Neural progenitor cell (in vitro differentiated cells): ENCODE data around the gene FUT2. TPM values are rescaled to one million over a fixed set of nuclear protein-coding genes. Genes with fewer than 3 reads are reported as not detected.

Source experiments
- DNase-seq: peaks from one replicate; pipeline ENCODE4 v3.0.0-alpha.2; 2016; ENCODE audit warnings: low spot score
- H2AFZ ChIP-seq: fragments of 200-600 bp; sonication (generic); replicated peaks from 2 replicates; pipeline ENCODE4 v1.6.1; 2016; ENCODE audit warnings: antibody characterized with exemption
- H3F3A ChIP-seq: fragments of 200-600 bp; sonication (generic); 2 replicates; pipeline ENCODE4 v1.6.1; 2016; ENCODE audit warnings: antibody characterized with exemption, low read depth
- H3K27ac ChIP-seq: fragments of 200-600 bp; sonication (generic); 2 replicates; pipeline ENCODE4 v1.5.1; 2016; ENCODE audit warnings: mild to moderate bottlenecking
- H3K27me3 ChIP-seq: fragments of 200-600 bp; sonication (generic); 2 replicates; pipeline ENCODE4 v1.6.1; 2016; ENCODE audit warnings: mild to moderate bottlenecking, moderate library complexity
- H3K36me3 ChIP-seq: fragments of 200-600 bp; sonication (generic); 2 replicates; pipeline ENCODE4 v1.5.1; 2016
- H3K4me1 ChIP-seq: fragments of 200-600 bp; sonication (generic); 2 replicates; pipeline ENCODE4 v1.6.1; 2016; ENCODE audit warnings: mixed run types
- H3K4me2 ChIP-seq: fragments of 200-600 bp; sonication (generic); 2 replicates; pipeline ENCODE4 v1.6.1; 2016
- H3K4me3 ChIP-seq: fragments of 200-600 bp; sonication (generic); 2 replicates; pipeline ENCODE4 v1.5.1; 2016
- H3K79me2 ChIP-seq: fragments of 200-600 bp; sonication (generic); 2 replicates; pipeline ENCODE4 v1.6.1; 2016; ENCODE audit warnings: low read depth
- H3K9ac ChIP-seq: fragments of 200-600 bp; sonication (generic); 2 replicates; pipeline ENCODE4 v1.6.1; 2016
- H3K9me3 ChIP-seq: fragments of 200-600 bp; sonication (generic); 2 replicates; pipeline ENCODE4 v1.5.1; 2016; ENCODE audit warnings: low read depth
- H4K20me1 ChIP-seq: fragments of 200-600 bp; sonication (generic); 2 replicates; pipeline ENCODE4 v1.6.1; 2016; ENCODE audit warnings: low read depth
- H3K27ac Mint-ChIP-seq: 3 replicates; pipeline ENCODE4 v1.8.0; 2021; ENCODE audit warnings: mixed read lengths
- H3K27me3 Mint-ChIP-seq: 2 replicates; pipeline ENCODE4 v1.8.0; 2022; ENCODE audit warnings: low read depth, mild to moderate bottlenecking, inconsistent platforms, moderate library complexity, mixed read lengths; ENCODE audit not compliant: insufficient read depth
- H3K36me3 Mint-ChIP-seq: 3 replicates; pipeline ENCODE4 v1.8.0; 2021; ENCODE audit warnings: mixed read lengths
- H3K4me1 Mint-ChIP-seq: 3 replicates; pipeline ENCODE4 v1.8.0; 2021; ENCODE audit warnings: mixed read lengths
- H3K4me3 Mint-ChIP-seq: 3 replicates; pipeline ENCODE4 v1.8.0; 2021; ENCODE audit warnings: mild to moderate bottlenecking, moderate library complexity, mixed read lengths
- H3K9me3 Mint-ChIP-seq: 3 replicates; pipeline ENCODE4 v1.8.0; 2020; ENCODE audit warnings: mixed read lengths
- CTCF ChIP-seq: fragments of 200-600 bp; sonication (generic); IDR thresholded peaks from 2 replicates; pipeline ENCODE4 v1.5.1; 2017; ENCODE audit warnings: antibody characterized with exemption, mild to moderate bottlenecking
- EZH2 ChIP-seq: fragments of 200-600 bp; sonication (generic); IDR thresholded peaks from 2 replicates; pipeline ENCODE4 v1.6.1; 2017; ENCODE audit warnings: antibody characterized with exemption, mild to moderate bottlenecking, moderate library complexity
- EZH2phosphoT487 ChIP-seq: fragments of 200-600 bp; sonication (generic); IDR thresholded peaks from 2 replicates; pipeline ENCODE4 v1.6.1; 2017; ENCODE audit warnings: antibody characterized with exemption
- total RNA-seq: library from RNA; depleted of rRNA; stranded (reverse); fragments of >200 nt; gene quantifications from 2 replicates; pipeline ENCODE4 v1.2.3, GENCODE V29; 2015; ENCODE audit warnings: low replicate concordance

FUT2 gene
- total RNA-seq, 1 donor from 2014 or later: 0.09 TPM

- DNase-seq: peak; percentile 100
- Mint-ChIP-seq H3K36me3 (peaks cover 2% of the 10 kb centered on the region), H3K4me3 (peak overlapping the region; percentile 92), H3K27ac (peak overlapping the region; percentile 79), H3K4me1 (peaks cover 42% of the 10 kb centered on the region), H3K9me3 (no peaks in the 10 kb centered on the region), H3K27me3 (peaks cover 5% of the 10 kb centered on the region)
- TF ChIP-seq EZH2: no peak
- no peak for TF ChIP-seq CTCF
- H3F3A ChIP-seq: peaks cover 39% of the 10 kb centered on the region
- peak overlapping the region; percentile 75 for H3K4me3 ChIP-seq
- peaks cover 18% of the 10 kb centered on the region for H3K4me1 ChIP-seq
- peak overlapping the region; percentile 66 for H2AFZ ChIP-seq
- no peaks in the 10 kb centered on the region for H3K36me3 ChIP-seq
- H4K20me1 ChIP-seq: no peaks in the 10 kb centered on the region
- peak overlapping the region; percentile 18 for H3K9ac ChIP-seq
- H3K4me2 ChIP-seq: peak overlapping the region; percentile 81
- H3K79me2 ChIP-seq: no peaks in the 10 kb centered on the region
- no peak overlapping the region for H3K27ac ChIP-seq
- no peaks in the 10 kb centered on the region for H3K27me3 ChIP-seq
- H3K9me3 ChIP-seq: no peaks in the 10 kb centered on the region
These were observed 18.3 kb downstream of the FUT2 start for GRCh38 chr19:48713864-48714755.

GRCh38 chr19:48714759-48715675 lies 19.2 kb downstream of the FUT2 start:
- no peak overlapping the region for H3K27ac ChIP-seq
- no peaks in the 10 kb centered on the region for H3K27me3 ChIP-seq
- no peak for DNase-seq
- H4K20me1 ChIP-seq: no peaks in the 10 kb centered on the region
- H3K9ac ChIP-seq: peak overlapping the region; percentile 18
- peaks cover 47% of the 10 kb centered on the region for H3K4me1 Mint-ChIP-seq
- H3K4me3 Mint-ChIP-seq: peak overlapping the region; percentile 79
- H3K9me3 ChIP-seq: no peaks in the 10 kb centered on the region
- H3K36me3 Mint-ChIP-seq: peaks cover 2% of the 10 kb centered on the region
- H3K27ac Mint-ChIP-seq: peak overlapping the region; percentile 79
- H3F3A ChIP-seq: peaks cover 41% of the 10 kb centered on the region
- no peak overlapping the region for H2AFZ ChIP-seq
- H3K4me3 ChIP-seq: peak overlapping the region; percentile 52
- no peaks in the 10 kb centered on the region for H3K79me2 ChIP-seq
- peak overlapping the region; percentile 81 for H3K4me2 ChIP-seq
- H3K27me3 Mint-ChIP-seq: peaks cover 8% of the 10 kb centered on the region
- no peaks in the 10 kb centered on the region for H3K36me3 ChIP-seq
- H3K4me1 ChIP-seq: peaks cover 18% of the 10 kb centered on the region
- TF ChIP-seq EZH2phosphoT487: no peak
- H3K9me3 Mint-ChIP-seq: no peaks in the 10 kb centered on the region

GRCh38 chr19:48715681-48716171 lies 20.0 kb downstream of the FUT2 start:
- no peaks in the 10 kb centered on the region for H3K79me2 ChIP-seq
- peaks cover 55% of the 10 kb centered on the region for H3K4me1 Mint-ChIP-seq
- no peak overlapping the region for H3K9ac ChIP-seq
- H3F3A ChIP-seq: peaks cover 42% of the 10 kb centered on the region
- no peak overlapping the region for H3K27ac ChIP-seq
- H3K36me3 ChIP-seq: no peaks in the 10 kb centered on the region
- no peaks in the 10 kb centered on the region for H4K20me1 ChIP-seq
- H2AFZ ChIP-seq: no peak overlapping the region
- H3K27me3 Mint-ChIP-seq: peaks cover 8% of the 10 kb centered on the region
- H3K4me3 ChIP-seq: no peak overlapping the region
- H3K9me3 Mint-ChIP-seq: no peaks in the 10 kb centered on the region
- H3K4me1 ChIP-seq: peaks cover 18% of the 10 kb centered on the region
- no peaks in the 10 kb centered on the region for H3K9me3 ChIP-seq
- peak overlapping the region; percentile 79 for H3K4me3 Mint-ChIP-seq
- peak overlapping the region; percentile 81 for H3K4me2 ChIP-seq
- TF ChIP-seq CTCF: no peak
- TF ChIP-seq EZH2: no peak
- TF ChIP-seq EZH2phosphoT487: no peak
- no peaks in the 10 kb centered on the region for H3K27me3 ChIP-seq
- H3K27ac Mint-ChIP-seq: peak overlapping the region; percentile 78
- peaks cover 2% of the 10 kb centered on the region for H3K36me3 Mint-ChIP-seq
- no peak for DNase-seq
